Activated naive CD8-positive, alpha-beta T cell treated with anti-CD3 and anti-CD28 coated beads, Interleukin-2, amount 10 ng/mL, durations not matched to agents 7 days and 5 days (primary cell): ENCODE measurements around the gene GSS. TPM values are rescaled to one million over a fixed set of nuclear protein-coding genes. Genes with fewer than 3 reads are reported as not detected.

Source experiments
- ATAC-seq: fragments of 150-1000 bp; cut with Tn5 transposase; one replicate; pipeline ENCODE4 v1.10.0; 2021; ENCODE audit warnings: low read depth, moderate library complexity
- POLR2A ChIA-PET: fragments of 350-600 bp; sonication (Branson Sonifier 250); formaldehyde crosslinking; loops from one replicate; lab custom pipeline; 2021; ENCODE audit warnings: antibody characterized with exemption; lab: Charles Lee
- DNase-seq: peaks from one replicate; pipeline ENCODE4 v3.0.0; 2021
- H3K27ac Mint-ChIP-seq: one replicate; pipeline ENCODE4 v1.8.0; 2022; ENCODE audit warnings: mild to moderate bottlenecking, mixed read lengths
- H3K27me3 Mint-ChIP-seq: one replicate; pipeline ENCODE4 v1.8.0; 2022; ENCODE audit warnings: mild to moderate bottlenecking, moderate library complexity, mixed read lengths
- H3K36me3 Mint-ChIP-seq: one replicate; pipeline ENCODE4 v1.8.0; 2021; ENCODE audit warnings: mild to moderate bottlenecking, mixed read lengths
- H3K4me1 Mint-ChIP-seq: one replicate; pipeline ENCODE4 v1.8.0; 2021; ENCODE audit warnings: mixed read lengths
- H3K4me3 Mint-ChIP-seq: one replicate; pipeline ENCODE4 v1.8.0; 2022; ENCODE audit warnings: mild to moderate bottlenecking, moderate library complexity, mixed read lengths
- H3K9me3 Mint-ChIP-seq: one replicate; pipeline ENCODE4 v1.8.0; 2021; ENCODE audit warnings: mixed read lengths
- total RNA-seq, 2 experiments: library from RNA; stranded (reverse); gene quantifications; one replicate each; pipeline ENCODE4 v1.2.3, GENCODE V29; 2021

Gene GSS
- total RNA-seq, 2 experiments from 2014 or later = 53.8 to 57.2 TPM

DNA sequence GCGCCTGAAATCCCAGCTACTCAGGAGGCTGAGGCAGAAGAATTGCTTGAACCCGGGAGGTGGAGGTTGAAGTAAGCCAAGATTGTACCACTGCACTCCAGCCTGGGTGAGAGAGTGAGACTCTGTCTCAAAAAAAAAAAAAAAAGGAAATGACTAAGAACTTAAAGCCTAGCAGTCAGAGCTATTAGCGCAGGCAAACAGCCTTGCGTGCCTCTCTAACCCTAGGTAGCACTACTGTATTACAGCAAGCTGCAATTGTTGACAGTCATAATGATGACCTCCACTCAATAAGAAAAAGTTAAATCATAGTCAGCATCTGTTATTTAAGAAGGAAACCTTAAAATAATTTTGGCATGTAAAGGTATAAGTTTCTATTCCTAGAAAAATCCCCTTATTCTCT is 14.4 kb downstream of the GSS start:
- Mint-ChIP-seq H3K9me3 (no peaks in the 10 kb centered on the region), H3K27ac (no peak overlapping the region), H3K27me3 (no peaks in the 10 kb centered on the region), H3K4me1 (no peaks in the 10 kb centered on the region), H3K4me3 (no peak overlapping the region), H3K36me3 (peaks cover 18% of the 10 kb centered on the region)
- POLR2A ChIA-PET = no interaction called here
- DNase-seq = no peak
- no peak for ATAC-seq

DNA sequence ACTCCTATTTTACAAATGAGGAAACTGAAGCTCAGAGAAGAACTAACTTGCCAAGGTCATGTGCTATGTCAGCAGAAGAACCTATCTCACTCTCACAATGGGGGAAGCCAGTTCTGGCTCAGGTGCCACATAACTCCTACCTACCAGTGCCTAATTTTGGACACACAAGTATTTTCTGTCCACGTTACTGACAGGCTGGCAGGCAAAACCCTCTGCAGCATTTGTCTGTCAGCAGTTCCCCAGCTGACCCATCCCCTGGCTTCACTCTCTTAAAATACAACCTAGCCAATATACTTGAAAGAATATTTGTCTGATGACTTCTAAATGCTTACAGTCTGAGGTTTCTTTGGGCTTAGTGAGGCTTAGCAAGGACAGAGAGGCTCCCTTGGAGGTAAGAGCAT is 15.5 kb downstream of the GSS start:
- H3K9me3 Mint-ChIP-seq = no peaks in the 10 kb centered on the region
- H3K4me3 Mint-ChIP-seq = no peak overlapping the region
- ATAC-seq (no peak), DNase-seq (no peak)
- no peak overlapping the region for H3K27ac Mint-ChIP-seq
- POLR2A ChIA-PET = no interaction called here
- peaks cover 18% of the 10 kb centered on the region for H3K36me3 Mint-ChIP-seq
- H3K27me3 Mint-ChIP-seq = no peaks in the 10 kb centered on the region
- H3K4me1 Mint-ChIP-seq = no peaks in the 10 kb centered on the region

DNA sequence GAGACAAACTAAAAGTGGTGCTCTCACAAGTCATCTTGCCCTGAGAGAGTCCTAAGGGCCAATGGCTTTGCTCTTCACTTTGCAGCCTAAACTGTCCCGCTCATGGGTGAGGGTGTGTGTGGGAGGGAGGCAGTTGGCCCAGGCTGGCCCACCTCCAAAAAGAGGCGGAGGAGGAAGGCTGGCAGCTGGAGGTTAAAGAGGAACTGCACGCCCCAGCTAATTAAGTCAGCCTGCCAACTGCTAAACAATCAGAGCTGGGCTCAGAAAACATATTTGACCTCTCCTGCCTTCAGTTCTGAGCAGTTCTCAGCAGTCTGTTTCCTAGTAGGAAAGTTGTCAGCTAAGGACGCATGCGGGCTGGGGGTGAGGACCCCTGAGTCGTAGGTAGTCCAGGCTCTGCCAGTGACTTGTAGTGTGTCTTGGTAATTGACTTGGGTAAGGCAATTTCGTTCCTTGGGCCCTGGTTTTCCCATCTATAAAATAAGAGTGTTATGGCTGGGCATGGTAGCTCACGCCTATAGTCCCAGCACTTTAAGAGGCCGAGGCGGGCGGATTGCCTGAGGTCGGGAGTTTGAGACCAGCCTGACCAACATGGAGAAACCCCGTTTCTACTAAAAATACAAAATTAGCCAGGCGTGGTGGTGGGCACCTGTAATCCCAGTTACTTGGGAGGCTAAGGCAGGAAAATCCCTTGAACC is 17.0 kb downstream of the GSS start:
- ATAC-seq (no peak), DNase-seq (no peak)
- POLR2A ChIA-PET = no interaction called here
- no peaks in the 10 kb centered on the region for H3K4me1 Mint-ChIP-seq
- H3K27me3 Mint-ChIP-seq = no peaks in the 10 kb centered on the region
- H3K36me3 Mint-ChIP-seq = peaks cover 19% of the 10 kb centered on the region
- H3K9me3 Mint-ChIP-seq = no peaks in the 10 kb centered on the region
- no peak overlapping the region for H3K4me3 Mint-ChIP-seq
- no peak overlapping the region for H3K27ac Mint-ChIP-seq

DNA sequence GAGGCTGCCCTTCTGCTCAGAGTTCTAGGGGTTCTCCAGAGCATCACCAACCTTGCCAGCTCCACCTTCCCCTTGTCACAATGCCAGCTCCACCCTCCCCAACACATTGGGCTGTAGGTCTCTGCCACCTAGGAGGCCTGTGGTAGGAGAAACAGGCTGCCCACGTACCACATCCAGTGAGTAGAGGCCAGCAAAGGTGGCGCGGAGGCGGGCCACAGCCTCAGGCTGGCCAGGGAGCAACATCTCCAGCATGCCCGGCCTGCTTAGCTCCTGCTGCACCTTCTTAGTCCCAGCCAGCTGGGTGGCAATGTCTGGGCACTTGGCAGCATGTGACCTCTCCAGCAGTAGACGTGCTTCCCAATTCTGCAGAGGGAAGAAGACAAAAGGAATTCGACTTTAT is 23.8 kb downstream of the GSS start:
- DNase-seq = no peak
- Mint-ChIP-seq H3K27ac (no peak overlapping the region), H3K36me3 (peaks cover 38% of the 10 kb centered on the region), H3K4me3 (no peak overlapping the region), H3K27me3 (no peaks in the 10 kb centered on the region), H3K9me3 (no peaks in the 10 kb centered on the region), H3K4me1 (peaks cover 8% of the 10 kb centered on the region)
- no peak for ATAC-seq
- POLR2A ChIA-PET = interaction anchor here (1.0 kb wide), 1 partner anchor 12 kb away, joined by 3 read pairs; no protein-coding TSS in a partner anchor

DNA sequence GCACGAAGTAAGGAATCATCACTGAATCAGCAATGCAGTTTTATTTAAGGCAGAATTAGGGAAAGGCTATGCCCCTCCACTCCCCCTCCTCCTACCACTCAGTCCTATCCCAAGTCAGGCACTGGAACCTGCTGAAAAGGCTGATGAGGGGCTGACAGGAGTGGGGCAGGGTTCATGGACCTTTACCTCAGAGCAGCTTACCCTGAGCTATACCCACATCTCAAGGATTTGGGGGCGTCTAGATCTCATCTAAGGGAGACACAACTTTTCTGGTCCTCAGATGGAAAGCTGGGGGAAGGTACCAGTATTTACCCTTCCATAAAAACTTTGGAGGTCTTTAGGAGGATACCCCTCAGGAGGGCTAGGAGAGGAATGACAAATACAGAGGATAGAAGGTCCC is 27.2 kb downstream of the GSS start:
- no peaks in the 10 kb centered on the region for H3K9me3 Mint-ChIP-seq
- peaks cover 44% of the 10 kb centered on the region for H3K36me3 Mint-ChIP-seq
- ATAC-seq (no peak), DNase-seq (no peak)
- POLR2A ChIA-PET = no interaction called here
- H3K27me3 Mint-ChIP-seq = no peaks in the 10 kb centered on the region
- H3K4me1 Mint-ChIP-seq = peaks cover 20% of the 10 kb centered on the region
- H3K4me3 Mint-ChIP-seq = no peak overlapping the region
- H3K27ac Mint-ChIP-seq = no peak overlapping the region

DNA sequence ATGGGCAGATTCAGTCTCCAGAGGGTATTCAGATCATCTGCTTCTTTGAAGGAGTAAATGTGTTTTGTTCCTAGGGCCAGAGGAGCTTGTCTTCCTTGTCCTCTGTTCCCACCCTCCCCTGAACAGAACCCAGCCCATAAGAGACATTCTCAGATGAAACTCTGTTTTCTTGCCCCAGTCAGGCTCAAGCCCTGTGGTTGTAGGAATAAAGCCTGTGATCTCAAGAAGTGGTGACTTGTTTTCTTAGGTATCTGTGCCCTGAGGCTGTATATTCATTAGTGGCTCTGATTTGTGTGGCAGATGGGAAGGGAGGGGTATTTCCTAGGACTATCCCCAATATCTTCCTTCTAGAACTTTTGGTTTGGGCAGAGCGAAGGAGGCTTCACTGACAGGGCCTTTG is 27.9 kb downstream of the GSS start:
- H3K27me3 Mint-ChIP-seq = no peaks in the 10 kb centered on the region
- no peak overlapping the region for H3K4me3 Mint-ChIP-seq
- POLR2A ChIA-PET = no interaction called here
- ATAC-seq (no peak), DNase-seq (no peak)
- H3K36me3 Mint-ChIP-seq = peaks cover 40% of the 10 kb centered on the region
- peak overlapping the region; percentile 27 for H3K27ac Mint-ChIP-seq
- peaks cover 20% of the 10 kb centered on the region for H3K4me1 Mint-ChIP-seq
- no peaks in the 10 kb centered on the region for H3K9me3 Mint-ChIP-seq

DNA sequence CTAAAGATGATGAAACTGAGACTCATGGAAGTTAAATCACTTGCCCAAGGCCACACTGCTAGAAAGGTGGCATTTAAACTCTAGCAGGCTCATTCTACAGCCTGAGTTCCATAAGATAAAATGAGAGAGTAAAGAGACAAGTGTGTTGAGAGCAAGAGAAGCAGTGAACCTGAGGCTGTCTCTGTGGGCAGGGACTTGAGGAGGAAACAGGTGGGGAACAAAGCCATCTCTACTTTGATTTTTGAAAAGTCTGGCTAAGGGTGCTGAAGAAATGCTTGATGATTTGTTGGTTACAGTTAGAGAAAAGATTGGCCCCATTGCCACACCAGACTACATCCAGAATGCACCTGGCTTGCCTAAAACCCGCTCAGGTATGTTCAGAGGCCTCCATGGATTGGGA is 29.0 kb downstream of the GSS start:
- peaks cover 16% of the 10 kb centered on the region for H3K4me1 Mint-ChIP-seq
- peaks cover 31% of the 10 kb centered on the region for H3K36me3 Mint-ChIP-seq
- DNase-seq (no peak), ATAC-seq (no peak)
- no peaks in the 10 kb centered on the region for H3K9me3 Mint-ChIP-seq
- no peak overlapping the region for H3K4me3 Mint-ChIP-seq
- H3K27ac Mint-ChIP-seq = peak overlapping the region; percentile 28
- POLR2A ChIA-PET = interaction anchor here (0.6 kb wide), 1 partner anchor 429 kb away, joined by 4 read pairs; no protein-coding TSS in a partner anchor
- H3K27me3 Mint-ChIP-seq = no peaks in the 10 kb centered on the region

DNA sequence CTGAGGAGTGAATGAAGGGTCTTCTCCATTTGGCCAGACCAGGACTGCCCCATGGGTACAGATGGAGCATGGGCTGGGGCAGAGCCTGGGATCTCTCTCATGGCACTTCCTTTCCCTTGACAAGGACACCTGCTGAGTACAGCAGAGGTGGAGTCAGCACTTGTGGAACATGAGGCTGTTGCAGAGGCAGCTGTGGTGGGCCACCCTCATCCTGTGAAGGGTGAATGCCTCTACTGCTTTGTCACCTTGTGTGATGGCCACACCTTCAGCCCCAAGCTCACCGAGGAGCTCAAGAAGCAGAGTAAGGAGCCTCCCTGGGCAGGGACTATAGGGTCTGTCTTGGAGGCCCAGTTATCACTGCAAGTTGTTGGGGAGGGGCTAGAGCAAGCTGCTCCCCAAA is 29.6 kb downstream of the GSS start:
- H3K4me1 Mint-ChIP-seq = peaks cover 16% of the 10 kb centered on the region
- H3K9me3 Mint-ChIP-seq = no peaks in the 10 kb centered on the region
- H3K27ac Mint-ChIP-seq = peak overlapping the region; percentile 51
- ATAC-seq = peak; percentile 72
- H3K4me3 Mint-ChIP-seq = no peak overlapping the region
- DNase-seq = no peak
- POLR2A ChIA-PET = interaction anchor here (0.6 kb wide), 1 partner anchor 429 kb away, joined by 4 read pairs; no protein-coding TSS in a partner anchor
- H3K36me3 Mint-ChIP-seq = peaks cover 32% of the 10 kb centered on the region
- no peaks in the 10 kb centered on the region for H3K27me3 Mint-ChIP-seq

DNA sequence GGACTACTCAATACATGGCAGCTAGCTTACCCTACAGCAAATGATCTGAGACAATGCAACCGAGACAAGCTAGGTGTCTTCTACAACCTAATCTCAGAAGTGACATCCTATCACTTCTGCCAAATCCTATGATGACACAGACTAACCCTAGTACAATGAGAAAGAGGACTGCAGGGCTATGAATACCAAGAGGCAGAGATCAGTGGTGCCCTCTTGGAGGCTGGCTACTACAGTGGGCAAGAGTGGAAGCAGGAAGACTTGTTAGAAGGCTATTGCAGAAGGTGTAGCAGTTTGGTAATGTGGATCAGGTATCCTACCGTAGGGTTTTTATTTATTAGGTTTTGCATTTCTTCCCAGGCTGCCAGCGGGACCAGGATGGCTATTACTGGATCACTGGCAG is 30.3 kb downstream of the GSS start:
- H3K27ac Mint-ChIP-seq = no peak overlapping the region
- POLR2A ChIA-PET = no interaction called here

DNA sequence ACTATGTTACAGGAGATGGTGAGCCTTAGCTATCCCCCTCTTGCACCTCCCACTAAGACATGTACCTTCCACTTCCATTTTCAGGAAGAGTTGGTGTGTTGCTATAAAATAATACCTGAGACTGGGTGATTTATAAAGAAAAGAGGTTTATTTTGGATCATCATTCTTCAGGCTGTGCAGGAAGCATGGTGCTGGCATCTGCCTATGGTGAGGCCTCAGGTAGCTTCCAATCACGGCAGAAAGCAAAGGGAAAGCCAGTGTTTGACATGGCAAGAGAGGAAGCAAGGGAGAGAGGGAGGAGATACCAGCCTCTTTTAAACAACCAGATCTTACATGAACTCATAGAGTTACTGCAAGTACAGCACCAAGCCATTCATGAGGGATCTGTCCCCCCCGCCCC is 32.2 kb downstream of the GSS start:
- ATAC-seq (no peak), DNase-seq (no peak)
- H3K4me1 Mint-ChIP-seq = peaks cover 16% of the 10 kb centered on the region
- H3K27me3 Mint-ChIP-seq = no peaks in the 10 kb centered on the region
- no peaks in the 10 kb centered on the region for H3K9me3 Mint-ChIP-seq
- peaks cover 36% of the 10 kb centered on the region for H3K36me3 Mint-ChIP-seq
- no peak overlapping the region for H3K4me3 Mint-ChIP-seq
- H3K27ac Mint-ChIP-seq = no peak overlapping the region
- POLR2A ChIA-PET = no interaction called here

More for the DNA sequence above, 30.3 kb downstream of the GSS start:
- H3K4me1 Mint-ChIP-seq = peaks cover 16% of the 10 kb centered on the region
- DNase-seq = no peak
- ATAC-seq = no peak
- no peaks in the 10 kb centered on the region for H3K27me3 Mint-ChIP-seq
- H3K9me3 Mint-ChIP-seq = no peaks in the 10 kb centered on the region
- peaks cover 30% of the 10 kb centered on the region for H3K36me3 Mint-ChIP-seq
- no peak overlapping the region for H3K4me3 Mint-ChIP-seq

DNA sequence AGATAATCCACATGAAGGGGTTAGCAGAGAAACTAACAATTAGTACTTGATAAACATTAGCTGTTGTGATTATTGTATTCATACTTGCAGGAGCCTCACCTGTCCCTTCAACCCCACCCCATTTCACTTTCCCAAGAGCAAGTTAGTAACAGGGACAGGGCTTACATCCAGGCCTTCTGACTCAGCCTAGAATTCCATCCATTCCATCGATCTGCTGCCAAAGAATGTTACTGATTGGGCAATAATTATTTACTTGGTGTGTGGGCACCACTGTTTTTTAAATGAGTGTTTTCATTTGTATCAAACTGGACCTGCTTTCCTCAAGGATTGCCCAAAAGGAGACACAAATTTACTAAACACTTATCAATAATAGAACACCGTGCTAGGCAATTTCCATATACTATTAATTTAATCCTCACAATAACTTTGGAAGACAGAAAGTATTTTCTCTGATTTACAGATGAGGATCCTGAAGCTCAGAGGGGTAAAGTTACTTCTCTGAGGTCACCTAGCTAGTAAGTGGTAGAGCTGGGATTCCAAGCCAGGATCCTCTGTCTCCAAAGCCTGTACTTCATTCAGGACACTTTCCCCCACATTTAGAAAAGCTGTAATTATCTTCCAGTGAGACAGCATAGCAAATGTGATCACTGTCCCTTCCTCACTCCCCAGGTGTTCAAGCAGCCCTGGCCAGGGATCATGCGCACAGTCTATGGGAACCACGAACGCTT is 32.8 kb downstream of the GSS start:
- ATAC-seq = no peak
- H3K27ac Mint-ChIP-seq = no peak overlapping the region
- POLR2A ChIA-PET = no interaction called here
- no peak for DNase-seq
- H3K9me3 Mint-ChIP-seq = peaks cover 1% of the 10 kb centered on the region
- H3K27me3 Mint-ChIP-seq = no peaks in the 10 kb centered on the region
- no peak overlapping the region for H3K4me3 Mint-ChIP-seq
- H3K36me3 Mint-ChIP-seq = peaks cover 40% of the 10 kb centered on the region
- peaks cover 20% of the 10 kb centered on the region for H3K4me1 Mint-ChIP-seq

DNA sequence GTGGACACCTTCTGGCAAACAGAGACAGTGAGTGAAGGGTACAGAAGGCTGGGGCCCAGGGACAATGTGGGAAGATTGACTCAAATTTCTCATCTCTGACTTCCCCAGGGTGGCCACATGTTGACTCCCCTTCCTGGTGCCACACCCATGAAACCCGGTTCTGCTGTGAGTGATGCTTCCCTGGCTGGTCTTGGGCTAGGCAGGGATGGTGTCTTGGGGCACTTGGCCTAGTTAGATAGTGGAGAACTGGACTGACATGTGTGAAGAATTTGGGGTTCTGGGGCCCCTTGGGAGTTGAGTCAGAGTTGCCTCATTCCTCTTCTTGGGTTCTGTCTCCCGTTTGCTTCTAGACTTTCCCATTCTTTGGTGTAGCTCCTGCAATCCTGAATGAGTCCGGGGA is 34.2 kb downstream of the GSS start:
- H3K4me1 Mint-ChIP-seq = peaks cover 22% of the 10 kb centered on the region
- POLR2A ChIA-PET = no interaction called here
- ATAC-seq (no peak), DNase-seq (no peak)
- peaks cover 1% of the 10 kb centered on the region for H3K9me3 Mint-ChIP-seq
- peaks cover 42% of the 10 kb centered on the region for H3K36me3 Mint-ChIP-seq
- H3K27me3 Mint-ChIP-seq = no peaks in the 10 kb centered on the region
- no peak overlapping the region for H3K27ac Mint-ChIP-seq
- no peak overlapping the region for H3K4me3 Mint-ChIP-seq

DNA sequence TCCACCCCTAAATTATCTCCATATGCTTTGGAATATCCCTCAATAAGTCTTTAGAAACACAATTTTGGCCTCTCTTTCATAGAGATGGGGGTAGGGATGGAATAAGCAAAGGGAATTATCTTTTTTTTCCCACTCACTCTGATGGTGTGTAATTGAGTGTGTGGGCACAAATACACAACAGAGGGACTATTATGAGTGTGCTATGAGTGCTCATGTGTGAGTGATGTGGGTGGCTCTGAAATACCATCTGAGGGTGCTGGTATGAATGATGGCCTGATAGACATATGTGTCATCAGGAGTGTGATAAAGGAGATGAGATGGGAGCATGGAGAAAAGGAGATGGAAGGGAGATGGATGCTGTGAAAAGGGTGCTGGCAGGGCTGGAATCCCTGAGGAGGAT is 35.6 kb downstream of the GSS start:
- Mint-ChIP-seq H3K27me3 (no peaks in the 10 kb centered on the region), H3K4me1 (peaks cover 13% of the 10 kb centered on the region), H3K27ac (no peak overlapping the region), H3K4me3 (no peak overlapping the region), H3K9me3 (peaks cover 1% of the 10 kb centered on the region), H3K36me3 (peaks cover 32% of the 10 kb centered on the region)
- POLR2A ChIA-PET = interaction anchor here (1.0 kb wide), 1 partner anchor 12 kb away, joined by 3 read pairs; no protein-coding TSS in a partner anchor
- DNase-seq (no peak), ATAC-seq (no peak)
